ENCODE measurements around the gene LY86.

GRCh38 chr6:6566766-6567165, 21.8 kb upstream of the LY86 start:
- TF ChIP-seq CTCF (IDR thresholded peaks at IDR 0.05) (no peak), POLR2A (IDR thresholded peaks at IDR 0.05; ENCODE audit: low read depth) (no peak), POLR2AphosphoS5 (IDR thresholded peaks at IDR 0.05) (no peak)
